HG02970 (cell line): ENCODE data around the gene WDR19.
"Not testable (repeated sequence)": the region's sequence is repeated elsewhere in the genome, so short reads cannot be mapped to it uniquely, and the experiment has no call there.

ENCODE experiments used
- ATAC-seq: cut with Tn5 transposase; IDR thresholded peaks from one replicate; pipeline ENCODE4 v1.9.1; 2021; ENCODE audit warnings: mild to moderate bottlenecking, moderate library complexity, moderate number of reproducible peaks; ENCODE audit not compliant: unreplicated experiment, low FRiP score

WDR19 gene

DNA sequence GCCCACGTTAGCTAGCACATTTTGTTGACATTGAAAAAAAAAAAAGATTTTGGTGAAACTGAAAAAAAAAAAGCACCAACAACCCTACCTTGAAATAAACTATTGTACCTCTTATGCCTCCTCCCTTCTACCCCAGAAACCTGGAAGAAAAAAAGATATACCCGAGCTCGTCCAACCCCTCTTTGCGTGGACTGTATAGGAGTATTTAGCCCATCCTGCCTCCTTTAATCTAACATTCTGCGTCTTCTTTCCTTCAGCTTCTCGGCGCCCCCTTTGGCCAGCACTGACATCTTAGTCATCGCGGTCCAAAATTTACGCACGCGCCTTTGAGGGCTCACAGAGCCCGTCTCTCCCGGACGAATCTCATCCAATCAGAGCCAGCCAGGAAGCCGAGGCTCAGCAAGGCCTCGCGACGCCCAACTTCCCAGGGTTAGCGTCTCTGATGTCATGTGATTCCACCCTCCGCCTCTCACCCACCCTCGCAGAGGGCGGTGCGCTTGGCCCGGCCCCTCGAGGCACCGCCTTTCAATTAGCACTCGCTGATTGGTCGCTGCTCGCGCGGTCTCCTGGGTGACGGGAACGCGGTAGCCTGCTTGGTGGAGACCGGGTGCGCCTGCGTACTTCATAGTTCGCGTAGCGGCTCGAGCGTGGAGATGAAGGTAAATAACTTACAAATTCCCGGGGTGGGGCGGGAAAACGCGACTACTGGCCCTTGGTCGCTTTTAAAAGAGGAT, at the start of gene WDR19:
WDR19 (plus strand) TSS at position 625 of the 734 bp plus-strand sequence; CDS start at position 654, 29 bp downstream.
- ATAC-seq, result peak; percentile 99

DNA sequence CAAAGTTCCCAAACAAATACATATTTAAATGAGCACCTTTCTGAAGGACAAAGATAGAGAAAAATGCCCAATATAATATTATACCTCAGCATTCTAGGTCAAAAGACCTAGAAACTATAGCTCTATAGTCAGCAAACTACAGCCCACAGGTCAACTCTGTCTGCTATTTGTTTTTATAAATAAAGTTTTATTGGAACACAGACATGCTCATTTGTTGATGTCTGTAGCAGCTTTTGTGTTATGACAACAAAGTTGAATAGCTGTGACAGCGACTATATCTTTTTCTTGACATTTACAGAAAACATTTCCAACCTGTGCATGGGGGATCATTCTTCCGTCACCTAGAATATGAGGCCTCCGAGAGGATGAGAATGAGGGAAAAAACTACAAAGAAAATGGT, 48.7 kb upstream of the WDR19 start:
- ATAC-seq, result no peak

DNA sequence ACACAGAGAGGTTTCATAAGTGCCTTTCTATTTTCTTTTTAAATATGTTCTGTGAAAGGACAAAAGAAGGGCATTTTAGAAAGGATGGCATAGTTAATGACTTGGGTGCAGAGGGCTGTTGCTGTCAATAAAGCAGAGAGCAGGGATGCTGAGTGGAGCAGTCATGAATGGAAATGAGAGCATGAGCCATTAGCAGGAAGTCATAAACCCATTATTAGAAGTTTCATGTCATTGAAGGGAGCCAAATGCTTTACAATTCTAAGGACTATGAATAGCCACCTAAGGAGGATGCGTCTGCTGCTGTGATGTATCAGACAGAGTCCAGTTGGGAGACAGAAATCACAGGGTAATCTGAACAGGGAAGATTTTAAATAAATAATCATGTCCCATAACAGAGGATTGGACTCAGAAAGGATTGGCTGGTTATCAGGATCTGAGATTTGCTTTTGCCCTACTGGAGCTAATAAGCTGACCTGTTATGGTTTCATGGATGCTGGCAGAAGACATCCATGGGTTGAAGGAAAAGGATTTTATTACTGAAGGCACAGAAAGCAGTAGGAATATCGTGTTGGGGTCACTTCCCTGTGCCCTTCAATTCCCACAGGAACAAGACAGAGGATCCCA, 47.5 kb upstream of the WDR19 start:
- no peak for ATAC-seq

DNA sequence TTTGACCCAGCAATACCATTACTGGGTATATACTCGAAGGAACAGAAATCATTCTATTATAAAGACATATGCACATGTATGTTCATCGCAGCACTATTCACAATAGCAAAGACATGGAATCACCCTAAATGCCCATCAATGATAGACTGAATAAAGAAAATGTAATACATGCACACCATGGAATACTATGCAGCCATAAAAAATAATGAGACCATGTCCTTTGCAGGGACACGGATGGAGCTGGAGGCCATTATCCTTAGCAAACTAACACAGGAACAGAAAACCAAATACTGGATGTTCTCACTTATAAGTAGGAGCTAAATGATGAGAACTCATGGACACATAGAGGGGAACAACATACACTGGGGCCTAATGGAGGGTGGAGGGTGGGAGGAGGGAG, 44.1 kb upstream of the WDR19 start:
- ATAC-seq, result not testable (repeated sequence)

DNA sequence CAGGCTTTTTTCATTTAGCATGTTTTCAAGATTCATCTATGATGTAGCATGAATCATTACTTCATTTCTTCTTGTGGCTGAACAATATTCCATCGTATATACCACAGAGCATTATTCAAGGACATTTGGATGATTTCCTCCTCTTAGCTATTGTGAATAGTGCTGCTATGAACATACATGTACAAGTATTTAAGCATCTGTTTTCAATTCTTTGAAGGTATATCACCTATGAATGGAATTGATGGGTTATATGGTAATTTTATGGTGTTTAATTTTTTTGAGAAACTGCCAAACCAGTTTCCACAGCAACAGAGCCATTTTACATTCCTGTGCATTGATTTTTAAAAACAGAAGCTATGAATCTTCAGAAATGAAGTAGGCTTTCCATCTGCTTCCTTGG, 36.1 kb upstream of the WDR19 start:
- no peak for ATAC-seq

DNA sequence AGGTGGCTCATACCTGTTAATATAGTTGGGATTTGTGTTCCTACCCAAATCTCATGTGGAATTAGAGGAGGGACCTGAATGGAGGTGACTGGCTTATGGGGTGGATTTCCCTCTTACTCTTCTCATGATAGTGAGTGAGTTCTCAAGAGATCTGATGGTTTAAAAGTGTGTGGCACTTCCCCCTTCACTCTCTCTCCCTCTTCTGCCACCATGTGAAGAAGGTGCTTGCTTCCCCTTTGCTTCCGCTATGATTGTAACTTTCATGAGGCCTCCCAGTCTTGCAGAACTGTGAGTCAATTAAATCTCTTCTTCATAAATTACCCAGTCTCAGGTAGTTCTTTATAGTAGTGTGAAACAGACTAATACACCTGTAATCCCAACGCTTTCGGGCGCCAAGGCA, 28.3 kb upstream of the WDR19 start:
- ATAC-seq, result no peak

DNA sequence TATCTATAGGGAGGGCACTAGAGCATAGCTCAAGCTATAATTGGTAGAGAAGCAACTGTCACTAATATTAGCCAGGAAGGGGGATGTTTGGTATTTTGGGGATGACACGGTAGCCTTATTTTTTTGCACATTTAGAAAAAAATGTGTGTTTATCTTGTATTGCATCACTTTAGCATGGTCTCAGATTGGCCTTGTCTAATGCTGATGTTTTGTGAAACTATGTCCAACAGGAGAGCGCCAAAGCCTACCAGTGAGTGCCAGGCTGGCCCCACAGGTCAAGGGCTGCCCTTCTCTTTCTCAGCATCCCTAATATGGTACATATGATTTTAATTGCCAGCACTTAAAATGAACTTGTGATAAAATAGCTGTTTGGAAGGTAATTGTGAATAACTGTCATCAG, 24.8 kb upstream of the WDR19 start:
- no peak for ATAC-seq

DNA sequence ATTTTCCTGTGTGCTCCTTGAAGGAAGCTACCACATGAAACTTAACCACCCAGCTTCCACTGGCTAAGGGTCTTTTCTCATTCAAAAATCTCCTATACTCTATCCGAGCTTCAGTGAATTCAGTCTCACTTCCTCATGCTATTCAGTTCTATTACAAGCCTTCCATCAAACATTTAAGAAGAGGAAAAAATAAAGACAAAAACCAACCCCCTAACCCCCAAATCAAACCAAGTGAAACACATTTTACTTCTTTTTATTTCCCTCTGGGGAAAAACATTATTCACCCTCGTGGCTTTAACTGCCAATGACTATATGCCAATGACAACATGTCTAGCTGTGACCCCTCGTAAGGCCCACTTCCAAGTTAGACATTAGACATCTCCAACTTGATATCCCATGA, 16.2 kb upstream of the WDR19 start:
- no peak for ATAC-seq

DNA sequence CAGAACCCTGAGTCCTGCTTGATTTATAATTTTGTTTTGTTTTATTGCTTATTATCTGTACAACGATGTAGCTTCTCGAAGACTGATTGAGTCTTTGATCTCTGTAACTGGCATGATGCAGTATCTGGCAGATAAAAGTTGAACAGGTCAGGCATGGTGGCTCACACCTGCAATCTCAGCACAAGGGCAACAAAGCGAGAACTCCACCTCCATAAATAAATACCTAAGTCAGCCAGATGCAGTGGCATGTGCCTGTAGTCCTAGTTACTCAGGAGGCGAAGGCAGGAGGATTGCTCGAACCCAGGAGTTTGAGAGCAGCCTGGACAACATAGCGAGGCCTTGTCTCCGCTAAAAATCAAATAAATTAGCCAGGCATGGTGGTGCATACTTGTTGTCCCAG, 15.7 kb upstream of the WDR19 start:
- ATAC-seq, result no peak

DNA sequence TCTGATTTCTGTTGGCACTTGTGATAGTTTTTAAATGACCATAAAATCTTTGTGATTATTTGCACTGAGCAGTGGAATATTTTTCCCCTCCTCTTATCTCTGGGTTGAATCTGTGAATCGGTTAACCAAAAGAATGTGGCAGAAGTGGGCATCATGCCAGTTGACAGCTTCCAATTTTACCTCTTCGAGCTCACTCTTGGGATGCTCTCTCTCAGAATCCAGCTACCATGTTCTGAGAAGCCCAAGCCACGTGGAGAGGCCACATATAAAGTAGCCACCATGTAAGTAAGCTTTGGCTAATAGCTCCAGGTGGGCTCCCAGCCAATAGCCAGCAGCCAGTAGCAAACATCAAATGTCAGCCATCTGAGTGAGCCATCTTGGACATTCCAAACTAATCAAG, 12.9 kb upstream of the WDR19 start:
- ATAC-seq, result no peak

DNA sequence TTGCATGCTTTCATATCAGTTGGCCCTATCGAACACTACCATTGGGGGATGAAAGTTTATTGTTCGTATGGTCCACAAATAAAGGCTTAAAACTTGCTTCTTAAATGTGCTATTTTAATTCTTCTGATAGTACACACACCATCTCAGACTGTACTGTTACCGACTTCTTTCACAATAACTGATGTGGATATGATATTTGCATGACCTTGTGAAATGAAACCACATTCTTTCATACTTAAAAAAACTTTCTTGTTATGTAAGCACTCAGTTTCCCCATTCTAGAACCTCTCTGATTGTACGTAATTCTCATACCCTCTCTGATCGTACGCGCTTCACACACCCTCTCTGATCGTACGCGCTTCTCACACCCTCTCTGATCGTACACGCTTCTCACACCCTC, 12.0 kb upstream of the WDR19 start:
- ATAC-seq, result no peak

DNA sequence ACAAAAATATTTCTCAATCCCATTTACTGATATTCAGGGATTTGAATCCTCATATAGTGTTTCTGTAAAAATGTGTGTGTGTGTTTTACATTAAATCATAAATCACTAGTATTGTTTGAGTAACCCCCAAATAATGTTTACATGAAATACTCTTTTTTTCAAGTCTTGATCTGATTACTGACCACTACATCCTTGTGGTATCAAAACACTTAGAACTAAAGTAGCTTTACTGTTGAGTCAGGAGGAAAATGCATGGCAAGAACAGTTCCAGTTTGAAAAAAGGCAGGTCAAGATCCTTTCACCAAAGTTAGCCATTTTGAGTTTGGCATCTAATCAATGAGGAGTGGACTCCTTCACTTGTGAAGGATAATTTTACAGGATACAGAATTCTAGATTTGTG, 3.6 kb upstream of the WDR19 start:
- no peak for ATAC-seq

DNA sequence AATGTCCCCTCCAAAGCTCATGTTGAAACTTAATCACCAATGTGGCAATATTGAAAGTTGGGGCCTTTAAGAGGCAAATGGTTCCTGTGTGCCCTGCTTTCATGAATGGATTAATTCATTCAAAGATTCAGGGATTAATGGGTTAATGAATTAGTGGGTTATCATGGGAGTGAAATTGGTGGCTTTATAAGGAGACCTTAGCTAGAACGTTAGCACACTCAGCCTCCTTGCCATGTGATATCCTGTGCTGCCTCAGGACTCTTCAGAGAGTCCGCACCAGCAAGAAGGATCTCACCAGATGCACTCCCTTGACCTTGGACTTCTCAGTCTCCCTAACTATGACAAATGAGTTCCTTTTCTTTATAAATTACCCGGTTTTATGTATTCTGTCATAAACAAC, 2.6 kb upstream of the WDR19 start:
- no peak for ATAC-seq

DNA sequence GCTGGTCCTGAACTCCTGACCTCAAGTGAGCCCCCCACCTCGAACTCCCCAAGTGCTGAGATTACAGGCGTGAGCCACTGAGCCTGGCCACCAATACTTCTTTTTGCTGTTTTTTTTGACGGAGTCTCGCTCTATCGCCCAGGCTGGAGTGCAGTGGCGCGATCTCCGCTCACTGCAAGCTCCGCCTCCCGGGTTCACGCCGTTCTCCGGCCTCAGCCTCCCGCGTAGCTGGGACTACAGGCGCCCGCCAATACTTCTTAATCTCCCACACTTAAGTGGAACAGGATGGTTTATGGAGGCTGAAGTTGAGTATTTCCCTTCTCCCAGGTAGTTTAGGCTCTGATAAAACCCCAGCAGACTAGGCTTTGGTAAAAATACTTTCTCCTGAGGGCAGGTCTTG, 1.7 kb upstream of the WDR19 start:
- not testable (repeated sequence) for ATAC-seq

DNA sequence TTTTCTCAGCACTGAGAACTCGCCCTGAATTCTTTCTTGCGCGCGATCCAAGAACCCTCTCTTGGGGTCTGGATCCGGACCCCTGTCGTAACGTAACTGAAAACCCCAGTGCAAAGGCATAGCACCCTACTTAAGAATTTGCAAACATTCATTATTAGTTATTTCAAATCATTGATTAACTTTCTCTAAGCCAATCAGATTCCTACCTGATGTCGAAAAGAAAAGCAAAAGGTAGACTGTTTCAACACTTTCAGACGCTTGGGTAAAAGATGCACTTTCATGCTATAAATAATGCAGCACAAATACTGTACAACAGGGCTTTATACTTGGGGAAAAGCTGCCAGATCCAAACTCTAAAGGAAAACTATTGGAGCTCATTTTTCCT, 817 bp upstream of the WDR19 start:
- ATAC-seq, result no peak

DNA sequence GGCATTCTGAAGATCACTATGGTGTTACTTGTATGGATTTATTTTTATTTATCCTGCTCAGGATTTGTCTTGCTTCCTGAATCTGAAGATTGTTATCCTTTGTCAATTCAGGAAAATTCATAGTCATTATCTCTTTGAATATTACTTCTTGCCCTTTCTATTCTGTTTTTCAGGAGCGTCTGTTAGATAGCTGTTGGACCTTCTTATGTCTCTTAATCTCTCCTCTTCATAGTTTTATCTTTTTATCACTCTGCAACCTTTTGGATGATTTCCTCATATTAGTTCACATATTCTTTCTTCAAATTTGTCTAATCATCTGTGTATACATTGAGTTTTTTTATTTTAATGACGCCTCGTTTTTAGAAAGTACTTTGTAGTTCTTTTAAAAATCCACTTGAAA, 19.6 kb downstream of the WDR19 start:
- no peak for ATAC-seq

DNA sequence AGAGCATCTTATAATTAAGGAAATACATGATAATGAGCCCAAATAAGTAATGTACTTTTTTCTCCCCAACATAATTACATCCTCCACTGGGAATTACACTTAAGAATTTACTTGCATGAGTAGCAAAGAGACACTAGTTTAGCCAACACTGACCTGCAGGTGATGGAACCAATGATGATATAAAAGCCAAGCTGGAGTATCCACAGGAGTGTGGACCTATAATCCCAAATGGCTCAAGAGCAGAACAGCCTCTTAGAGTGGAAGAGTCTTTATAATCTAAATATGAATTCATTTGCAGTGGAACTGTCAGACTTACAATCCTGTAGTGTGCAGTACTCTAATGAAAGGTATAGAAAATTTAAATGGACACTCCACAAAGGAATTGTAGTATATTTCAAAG, 22.2 kb downstream of the WDR19 start:
- ATAC-seq, result no peak

DNA sequence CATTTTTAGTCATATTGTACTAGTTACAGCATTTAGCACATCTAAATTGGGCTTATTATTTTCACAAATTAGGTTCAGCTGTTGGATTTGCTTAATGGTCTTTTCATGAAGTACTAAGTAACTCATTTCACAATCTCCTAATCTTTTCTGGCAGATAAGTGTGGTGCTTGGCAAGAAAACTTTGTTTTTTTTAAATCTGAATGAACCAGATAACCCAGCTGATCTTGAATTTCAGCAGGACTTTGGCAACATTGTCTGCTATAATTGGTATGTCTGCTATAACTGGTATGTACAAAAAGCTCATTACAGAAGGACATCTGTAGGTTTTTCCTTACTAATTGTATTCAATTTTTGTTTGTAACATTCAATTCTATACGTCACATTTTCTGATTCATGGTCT, 22.7 kb downstream of the WDR19 start:
- no peak for ATAC-seq

DNA sequence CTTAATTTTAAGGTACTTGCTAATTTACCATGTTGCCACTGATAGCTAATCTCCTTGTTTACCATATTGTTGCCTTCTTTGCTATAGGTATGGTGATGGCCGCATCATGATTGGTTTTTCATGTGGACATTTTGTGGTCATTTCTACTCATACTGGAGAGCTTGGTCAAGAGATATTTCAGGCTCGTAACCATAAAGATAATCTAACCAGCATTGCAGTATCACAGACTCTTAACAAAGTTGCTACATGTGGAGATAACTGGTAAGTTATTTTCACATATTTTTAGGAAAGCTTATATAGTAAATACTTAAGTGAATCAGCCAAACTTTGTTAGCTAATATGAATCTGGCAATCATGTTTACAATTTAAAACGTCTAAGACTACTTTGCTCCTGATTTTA, 23.1 kb downstream of the WDR19 start:
- no peak for ATAC-seq

DNA sequence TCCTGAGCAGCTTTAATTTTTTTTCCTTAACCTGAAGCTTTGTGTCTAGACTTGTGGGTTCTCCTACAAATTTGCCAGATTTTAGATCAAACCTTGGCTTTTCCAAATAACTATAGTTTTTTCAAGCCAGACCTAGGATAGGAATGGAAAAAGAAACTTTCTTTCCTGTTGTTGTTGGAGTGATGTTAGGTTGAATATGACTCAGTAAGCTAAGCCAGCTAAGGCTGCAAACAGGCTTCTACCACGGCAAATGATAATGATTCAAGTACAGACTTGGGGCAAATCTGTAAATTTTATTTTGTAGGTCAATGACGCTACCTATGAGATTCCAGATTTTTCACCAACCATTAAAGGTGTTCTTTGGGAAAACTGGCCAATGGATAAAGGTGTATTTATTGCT, 45.6 kb downstream of the WDR19 start:
- ATAC-seq, result no peak

DNA sequence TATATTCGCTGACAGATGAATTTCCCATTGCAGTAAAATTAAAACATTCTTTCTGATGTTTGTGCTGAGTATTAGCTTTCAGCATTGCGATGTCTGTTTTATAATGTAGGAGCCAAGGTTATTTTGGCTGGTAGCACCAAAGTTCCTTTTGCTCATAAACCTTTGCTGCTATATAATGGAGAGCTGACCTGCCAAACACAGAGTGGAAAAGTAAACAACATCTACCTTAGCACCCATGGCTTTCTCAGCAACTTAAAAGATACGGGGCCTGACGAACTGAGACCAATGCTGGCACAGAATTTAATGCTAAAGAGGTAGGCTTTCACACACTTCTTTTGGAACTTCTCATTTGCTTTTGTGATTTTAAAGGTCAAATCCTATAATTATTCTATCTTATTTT, 46.0 kb downstream of the WDR19 start:
- ATAC-seq, result no peak

DNA sequence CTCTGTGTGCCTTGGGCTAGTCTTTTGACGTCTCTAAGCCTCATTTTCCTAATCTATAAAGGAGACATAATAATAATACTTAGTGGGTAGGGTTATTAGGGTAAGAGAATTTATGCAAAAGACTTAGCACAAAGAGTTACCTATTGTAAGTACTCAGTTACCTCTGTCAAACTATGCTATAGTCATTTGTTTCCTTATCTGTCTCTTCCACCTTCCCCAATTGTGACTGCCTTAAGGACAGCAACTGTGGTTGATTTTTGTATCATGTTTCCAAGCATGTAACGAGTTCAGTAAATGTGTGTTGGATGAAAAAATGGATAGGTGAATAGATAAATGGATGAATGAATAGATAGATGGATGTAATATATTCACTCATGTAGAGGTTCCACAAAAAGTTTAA, 48.1 kb downstream of the WDR19 start:
- ATAC-seq, result no peak
